Measurements from ENCODE around the gene COL19A1.

COL19A1 gene

GRCh38 chr6:70231311-70231710 is 365.0 kb downstream of the COL19A1 start:
- Mint-ChIP-seq H3K4me1 (peaks cover 12% of the 10 kb centered on the region), H3K4me3 (no peak overlapping the region), H3K9me3 (no peaks in the 10 kb centered on the region), H3K27ac (peak overlapping the region in 1 of 3 experiments; percentile 25), H3K36me3 (ENCODE audit: low read depth) (no peaks in the 10 kb centered on the region), H3K27me3 (ENCODE audit: low read depth) (no peaks in the 10 kb centered on the region)
- TF ChIP-seq CTCF (IDR thresholded peaks at IDR 0.05; ENCODE audit: unreplicated experiment in 3 of 3) = no peak

- H3K36me3 Mint-ChIP-seq (ENCODE audit: low read depth) = no peaks in the 10 kb centered on the region
- no peaks in the 10 kb centered on the region for H3K27me3 Mint-ChIP-seq (ENCODE audit: low read depth)
- H3K4me3 Mint-ChIP-seq = no peak overlapping the region
- H3K9me3 Mint-ChIP-seq = no peaks in the 10 kb centered on the region
- no peak overlapping the region for H3K27ac Mint-ChIP-seq
- peaks cover 12% of the 10 kb centered on the region for H3K4me1 Mint-ChIP-seq
- TF ChIP-seq CTCF (IDR thresholded peaks at IDR 0.05; ENCODE audit: unreplicated experiment in 3 of 3) = no peak
These were observed 368.3 kb downstream of the COL19A1 start for GRCh38 chr6:70234561-70235236.

GRCh38 chr6:70236343-70236742 is 370.0 kb downstream of the COL19A1 start:
- no peak overlapping the region for H3K4me3 Mint-ChIP-seq
- no peaks in the 10 kb centered on the region for H3K9me3 Mint-ChIP-seq
- no peak overlapping the region for H3K27ac Mint-ChIP-seq
- H3K4me1 Mint-ChIP-seq = peaks cover 6% of the 10 kb centered on the region
- no peak for TF ChIP-seq CTCF (IDR thresholded peaks at IDR 0.05; ENCODE audit: unreplicated experiment in 3 of 3)
- no peaks in the 10 kb centered on the region for H3K27me3 Mint-ChIP-seq (ENCODE audit: low read depth)
- no peaks in the 10 kb centered on the region for H3K36me3 Mint-ChIP-seq (ENCODE audit: low read depth)

- H3K9me3 Mint-ChIP-seq = no peaks in the 10 kb centered on the region
- H3K36me3 Mint-ChIP-seq (ENCODE audit: low read depth) = no peaks in the 10 kb centered on the region
- no peak overlapping the region for H3K4me3 Mint-ChIP-seq
- TF ChIP-seq CTCF (IDR thresholded peaks at IDR 0.05; ENCODE audit: unreplicated experiment in 3 of 3) = no peak
- H3K27me3 Mint-ChIP-seq (ENCODE audit: low read depth) = no peaks in the 10 kb centered on the region
- peaks cover 20% of the 10 kb centered on the region for H3K4me1 Mint-ChIP-seq
- H3K27ac Mint-ChIP-seq = no peak overlapping the region
These were observed 374.7 kb downstream of the COL19A1 start for GRCh38 chr6:70241031-70241430.

- H3K27me3 Mint-ChIP-seq (ENCODE audit: low read depth) = no peaks in the 10 kb centered on the region
These were observed 375.6 kb downstream of the COL19A1 start for GRCh38 chr6:70241991-70242420.

More at GRCh38 chr6:70241991-70242420, 375.6 kb downstream of the COL19A1 start:
- Mint-ChIP-seq H3K9me3 (no peaks in the 10 kb centered on the region), H3K27ac (peak overlapping the region in 2 of 3 experiments; percentile 24 to 40), H3K4me1 (peaks cover 20% of the 10 kb centered on the region), H3K4me3 (no peak overlapping the region), H3K36me3 (ENCODE audit: low read depth) (no peaks in the 10 kb centered on the region)
- no peak for TF ChIP-seq CTCF (IDR thresholded peaks at IDR 0.05; ENCODE audit: unreplicated experiment in 3 of 3)
